BJ (cell line): ENCODE measurements around the gene CBLN3. TPM values are rescaled to one million over a fixed set of nuclear protein-coding genes. Genes with fewer than 3 reads are reported as not detected.

Experiments used
- CTCF ChIA-PET: fragments of 350-600 bp; formaldehyde crosslinking; extraction: SDS; loops from one replicate; lab custom pipeline; 2021; ENCODE audit warnings: antibody characterized with exemption, inconsistent platforms; lab: Yijun Ruan, JAX
- POLR2A ChIA-PET: fragments of 300-600 bp; sonication (Branson Sonifier 250); formaldehyde crosslinking; extraction: SDS; loops from one replicate; lab custom pipeline; 2021; ENCODE audit warnings: antibody characterized with exemption; lab: Charles Lee
- DNase-seq: peaks from one replicate; pipeline ENCODE4 v3.0.0-alpha.2; 2011; ENCODE audit warnings: low read depth
- H3K27me3 ChIP-seq: 2 replicates; pipeline ENCODE4 v1.6.0; 2011; ENCODE audit warnings: low read length; ENCODE audit not compliant: control insufficient read depth, insufficient read depth
- H3K36me3 ChIP-seq: 2 replicates; pipeline ENCODE4 v1.5.1; 2011; ENCODE audit warnings: low read length; ENCODE audit not compliant: control insufficient read depth, insufficient read depth
- H3K4me3 ChIP-seq: 2 replicates; pipeline ENCODE4 v1.5.1; 2011; ENCODE audit warnings: low read depth, mild to moderate bottlenecking, control low read depth, low read length
- CTCF ChIP-seq: IDR thresholded peaks from 2 replicates; pipeline ENCODE4 v1.5.1; 2011; ENCODE audit warnings: low read depth, mild to moderate bottlenecking, control low read depth, inconsistent platforms, low read length, moderate library complexity; ENCODE audit not compliant: insufficient read depth
- polyA plus RNA-seq: library from polyadenylated mRNA; depleted of rRNA; stranded (reverse); fragments of >200 nt; gene quantifications from 2 replicates; pipeline ENCODE4 v1.2.3, GENCODE V29; 2011

The CBLN3 gene
- polyA plus RNA-seq, 1 experiment, result 8.6 TPM

- ChIA-PET CTCF (interaction anchor here (0.8 to 3.6 kb wide), 4 partner anchors 8 to 112 kb away, joined by 3 to 42 read pairs (median 8); partner anchors contain the start of genes CBLN3 and KHNYN), POLR2A (interaction anchor here (0.7 kb wide), 1 partner anchor 202 kb away, joined by 3 read pairs; no protein-coding TSS in a partner anchor)
- peaks cover 31% of the 10 kb centered on the region for H3K36me3 ChIP-seq
- no peak for TF ChIP-seq CTCF
- no peak overlapping the region for H3K4me3 ChIP-seq
- no peak for DNase-seq
- no peaks in the 10 kb centered on the region for H3K27me3 ChIP-seq
These were observed 9.8 kb upstream of the CBLN3 start for GRCh38 chr14:24439257-24439656.

- H3K27me3 ChIP-seq, result no peaks in the 10 kb centered on the region
- CTCF ChIA-PET, result interaction anchor here (2.3 to 11.6 kb wide), 3 partner anchors 104 to 129 kb away, joined by 13 to 491 read pairs (median 21); partner anchors contain the start of genes ADCY4, CIDEB, LTB4R2 and RIPK3
- no peak for DNase-seq
- H3K36me3 ChIP-seq, result peaks cover 31% of the 10 kb centered on the region
- POLR2A ChIA-PET, result interaction anchor here (0.7 to 1.9 kb wide), 2 partner anchors 104 to 201 kb away, joined by 3 to 9 read pairs; partner anchors contain the start of gene ADCY4
- H3K4me3 ChIP-seq, result no peak overlapping the region
- no peak for TF ChIP-seq CTCF
These were observed 9.0 kb upstream of the CBLN3 start for GRCh38 chr14:24438223-24439097.

- Histone ChIP-seq H3K36me3 (peaks cover 34% of the 10 kb centered on the region), H3K4me3 (no peak overlapping the region), H3K27me3 (no peaks in the 10 kb centered on the region)
- POLR2A ChIA-PET, result interaction anchor here (1.9 kb wide), 1 partner anchor 103 kb away, joined by 9 read pairs; the partner anchor contains the start of gene ADCY4
- CTCF ChIA-PET, result interaction anchor here (0.9 to 11.6 kb wide), 10 partner anchors 66 to 135 kb away, joined by 3 to 491 read pairs (median 10); partner anchors contain the start of genes ADCY4, CIDEB, LTB4R2 and RIPK3
- no peak for DNase-seq
- TF ChIP-seq CTCF, result no peak
These were observed 8.2 kb upstream of the CBLN3 start for GRCh38 chr14:24437736-24438067.

- no peak for TF ChIP-seq CTCF
- Histone ChIP-seq H3K4me3 (no peak overlapping the region), H3K27me3 (no peaks in the 10 kb centered on the region), H3K36me3 (peaks cover 39% of the 10 kb centered on the region)
- ChIA-PET CTCF (interaction anchor here (0.9 to 11.6 kb wide), 20 partner anchors 10 to 194 kb away, joined by 3 to 491 read pairs (median 6); partner anchors contain the start of genes ADCY4, CIDEB, LTB4R2 and RIPK3), POLR2A (interaction anchor here (1.9 kb wide), 1 partner anchor 103 kb away, joined by 9 read pairs; the partner anchor contains the start of gene ADCY4)
- DNase-seq, result no peak
These were observed 7.7 kb upstream of the CBLN3 start for GRCh38 chr14:24437020-24437735.
